ENCODE results near the gene ZMIZ1.
"Not testable (repeated sequence)": the region's sequence is repeated elsewhere in the genome, so short reads cannot be mapped to it uniquely, and the experiment has no call there.

ZMIZ1 gene

DNA sequence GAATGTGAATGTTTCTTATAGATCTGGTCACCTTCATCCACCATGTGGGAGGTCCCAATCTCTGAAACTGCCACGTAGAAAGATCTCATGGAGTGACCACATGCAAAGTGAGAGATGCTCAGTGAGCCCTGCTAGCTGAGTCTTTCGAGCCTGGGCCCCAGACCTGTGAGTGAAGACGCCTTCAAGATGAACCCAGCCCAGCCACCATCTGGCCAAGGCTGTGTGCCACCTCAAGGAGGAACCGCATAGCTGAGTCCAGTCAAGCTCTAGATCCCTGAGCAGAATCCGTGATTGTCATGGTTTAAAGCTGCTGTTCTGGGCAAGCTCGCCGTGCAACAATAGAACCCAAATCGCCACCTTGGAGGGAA lies 258.3 kb downstream of the ZMIZ1 start:
- H3K4me1 ChIP-seq (ENCODE audit: control insufficient read depth in 1 of 2, insufficient read depth in 2 of 2, low read length in 2 of 2) = peaks cover 8 to 12% of the 10 kb centered on the region in 2 donors
- H3K9me3 ChIP-seq (ENCODE audit: control insufficient read depth in 1 of 2, low read length in 2 of 2) = no peaks in the 10 kb centered on the region
- H3K27me3 ChIP-seq (ENCODE audit: control insufficient read depth in 1 of 2, insufficient read depth in 2 of 2, low read length in 2 of 2) = no peaks in the 10 kb centered on the region
- no peak overlapping the region for H3K27ac ChIP-seq (ENCODE audit: low read depth, low read length)
- H3K9ac ChIP-seq (ENCODE audit: low read depth in 1 of 2, low read length in 2 of 2) = no peak overlapping the region
- no peaks in the 10 kb centered on the region for H3K36me3 ChIP-seq (ENCODE audit: control insufficient read depth in 1 of 2, insufficient read depth in 2 of 2, low read length in 2 of 2)
- no peak overlapping the region for H3K4me3 ChIP-seq (ENCODE audit: low read depth in 1 of 2, low read length in 2 of 2)

DNA sequence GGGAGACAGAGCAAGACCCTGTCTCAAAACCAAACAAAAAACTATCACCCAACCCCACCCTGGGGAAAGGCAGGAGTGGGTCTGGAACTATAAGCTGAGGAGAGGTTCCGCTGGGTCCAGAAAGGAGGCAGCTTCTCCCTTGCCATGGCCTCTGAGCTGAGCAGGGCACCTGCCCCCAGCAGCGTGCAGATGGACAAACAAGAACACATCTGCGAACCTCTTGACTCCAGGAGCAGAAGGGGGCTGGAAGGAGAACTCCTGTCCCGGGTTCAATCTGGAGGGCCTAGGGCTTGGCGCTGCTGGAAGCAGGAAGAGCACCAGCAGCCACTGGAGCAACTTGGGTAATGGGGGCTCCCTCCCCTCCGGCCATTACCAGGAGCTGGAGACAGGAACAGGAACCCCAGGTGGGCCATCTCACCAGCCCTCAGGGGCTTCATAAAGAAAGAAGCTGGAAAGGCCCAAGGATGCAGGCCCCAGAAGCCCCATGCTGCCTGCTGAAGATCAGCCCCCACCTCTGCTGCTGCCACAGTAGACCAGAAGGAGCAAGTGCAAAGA lies 259.5 kb downstream of the ZMIZ1 start:
- H3K27me3 ChIP-seq (ENCODE audit: control insufficient read depth in 1 of 2, insufficient read depth in 2 of 2, low read length in 2 of 2) = no peaks in the 10 kb centered on the region
- H3K4me3 ChIP-seq (ENCODE audit: low read depth in 1 of 2, low read length in 2 of 2) = no peak overlapping the region
- H3K9me3 ChIP-seq (ENCODE audit: control insufficient read depth in 1 of 2, low read length in 2 of 2) = no peaks in the 10 kb centered on the region
- no peak overlapping the region for H3K27ac ChIP-seq (ENCODE audit: low read depth, low read length)
- no peak overlapping the region for H3K9ac ChIP-seq (ENCODE audit: low read depth in 1 of 2, low read length in 2 of 2)
- H3K36me3 ChIP-seq (ENCODE audit: control insufficient read depth in 1 of 2, insufficient read depth in 2 of 2, low read length in 2 of 2) = no peaks in the 10 kb centered on the region
- H3K4me1 ChIP-seq (ENCODE audit: control insufficient read depth in 1 of 2, insufficient read depth in 2 of 2, low read length in 2 of 2) = peaks cover 4 to 8% of the 10 kb centered on the region in 2 donors

DNA sequence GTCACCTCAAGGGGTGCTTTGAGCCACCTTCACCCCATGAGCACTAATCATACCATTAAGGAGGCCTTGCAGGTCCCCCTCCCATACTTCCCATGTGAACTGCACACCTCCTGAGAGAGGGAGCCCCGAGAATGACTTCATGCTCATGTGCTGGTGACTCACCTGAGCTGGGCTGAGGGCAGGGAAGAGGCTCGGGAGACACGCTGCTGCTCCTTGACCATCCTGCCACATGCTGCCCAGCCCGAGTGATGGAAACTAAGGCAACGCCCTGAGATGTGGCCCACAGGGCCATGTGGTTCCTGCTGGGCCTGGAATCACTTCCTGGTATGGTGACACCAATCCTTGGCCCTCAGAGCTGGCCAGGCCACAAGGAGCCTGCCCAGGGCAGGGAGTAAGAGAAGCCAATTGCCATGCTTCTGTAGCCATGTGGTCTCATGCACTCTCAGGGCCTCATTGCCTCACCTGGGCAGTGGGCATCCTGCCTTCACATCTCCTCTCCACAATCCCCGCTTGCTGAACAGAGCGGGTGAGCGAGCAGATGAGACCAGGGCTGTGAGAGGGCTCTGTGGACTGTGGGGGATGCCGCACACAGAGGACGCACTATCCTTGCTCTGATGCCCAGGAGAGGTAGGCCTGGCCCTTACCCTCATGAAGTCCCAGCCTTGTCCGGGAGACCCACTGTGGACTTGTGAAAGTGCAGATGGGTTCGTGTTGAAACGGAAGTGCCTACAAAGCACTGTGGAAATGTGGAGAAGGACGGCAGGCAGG lies 260.2 kb downstream of the ZMIZ1 start:
- H3K4me1 ChIP-seq (ENCODE audit: control insufficient read depth in 1 of 2, insufficient read depth in 2 of 2, low read length in 2 of 2) = peaks cover 0 to 5% of the 10 kb centered on the region in 2 donors
- no peaks in the 10 kb centered on the region for H3K36me3 ChIP-seq (ENCODE audit: control insufficient read depth in 1 of 2, insufficient read depth in 2 of 2, low read length in 2 of 2)
- H3K9ac ChIP-seq (ENCODE audit: low read depth in 1 of 2, low read length in 2 of 2) = no peak overlapping the region
- H3K27me3 ChIP-seq (ENCODE audit: control insufficient read depth in 1 of 2, insufficient read depth in 2 of 2, low read length in 2 of 2) = no peaks in the 10 kb centered on the region
- H3K9me3 ChIP-seq (ENCODE audit: control insufficient read depth in 1 of 2, low read length in 2 of 2) = no peaks in the 10 kb centered on the region
- no peak overlapping the region for H3K4me3 ChIP-seq (ENCODE audit: low read depth in 1 of 2, low read length in 2 of 2)
- no peak overlapping the region for H3K27ac ChIP-seq (ENCODE audit: low read depth, low read length)

DNA sequence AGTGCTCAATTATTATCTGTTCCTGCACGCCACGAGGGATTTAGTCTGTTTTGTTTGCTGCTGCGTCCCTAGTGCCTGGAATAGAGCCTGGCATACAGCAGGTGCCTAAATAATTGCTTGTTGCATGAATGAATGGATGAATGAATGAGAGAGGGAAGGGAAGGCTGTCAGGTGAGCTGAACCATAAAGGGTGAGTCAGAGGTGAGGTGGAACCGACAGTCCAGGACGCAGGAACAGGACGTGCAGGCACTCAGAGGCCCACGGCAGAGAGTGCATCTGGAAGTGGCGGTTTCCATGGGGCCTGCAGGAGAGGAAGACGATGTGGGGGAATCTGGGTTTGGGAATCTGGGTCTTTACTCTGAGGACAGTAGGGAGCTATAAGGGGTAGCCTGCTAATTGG lies 260.8 kb downstream of the ZMIZ1 start:
- H3K27me3 ChIP-seq (ENCODE audit: control insufficient read depth in 1 of 2, insufficient read depth in 2 of 2, low read length in 2 of 2) = no peaks in the 10 kb centered on the region
- no peaks in the 10 kb centered on the region for H3K36me3 ChIP-seq (ENCODE audit: control insufficient read depth in 1 of 2, insufficient read depth in 2 of 2, low read length in 2 of 2)
- peaks cover 0 to 5% of the 10 kb centered on the region in 2 donors for H3K4me1 ChIP-seq (ENCODE audit: control insufficient read depth in 1 of 2, insufficient read depth in 2 of 2, low read length in 2 of 2)
- H3K9me3 ChIP-seq (ENCODE audit: control insufficient read depth in 1 of 2, low read length in 2 of 2) = no peaks in the 10 kb centered on the region
- H3K27ac ChIP-seq (ENCODE audit: low read depth, low read length) = no peak overlapping the region
- no peak overlapping the region for H3K4me3 ChIP-seq (ENCODE audit: low read depth in 1 of 2, low read length in 2 of 2)
- H3K9ac ChIP-seq (ENCODE audit: low read depth in 1 of 2, low read length in 2 of 2) = no peak overlapping the region

DNA sequence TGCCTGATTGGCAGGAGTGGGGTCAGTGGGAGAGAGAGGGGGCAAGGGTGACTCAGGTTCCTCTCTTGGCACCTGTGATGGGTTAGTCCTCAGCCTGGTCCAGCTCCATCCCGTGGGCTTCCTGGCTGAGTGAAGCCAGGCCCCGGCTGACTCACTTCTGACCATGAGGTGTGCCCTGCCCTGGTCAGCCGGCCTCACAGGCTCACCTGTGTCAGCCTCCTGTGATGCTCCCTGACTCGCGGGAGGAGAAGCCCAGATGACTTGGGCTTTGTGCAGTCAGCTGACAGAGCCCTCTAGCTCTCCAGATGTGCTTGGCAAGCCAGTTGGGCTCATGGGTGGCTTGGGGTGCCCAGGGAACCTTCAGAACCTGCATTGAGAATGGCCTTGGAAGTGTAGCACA lies 262.5 kb downstream of the ZMIZ1 start:
- Histone ChIP-seq H3K27me3 (ENCODE audit: control insufficient read depth in 1 of 2, insufficient read depth in 2 of 2, low read length in 2 of 2) (no peaks in the 10 kb centered on the region), H3K4me1 (ENCODE audit: control insufficient read depth in 1 of 2, insufficient read depth in 2 of 2, low read length in 2 of 2) (peaks cover 0 to 5% of the 10 kb centered on the region in 2 donors), H3K4me3 (ENCODE audit: low read depth in 1 of 2, low read length in 2 of 2) (no peak overlapping the region), H3K9ac (ENCODE audit: low read depth in 1 of 2, low read length in 2 of 2) (no peak overlapping the region), H3K9me3 (ENCODE audit: control insufficient read depth in 1 of 2, low read length in 2 of 2) (no peaks in the 10 kb centered on the region), H3K27ac (ENCODE audit: low read depth, low read length) (no peak overlapping the region), H3K36me3 (ENCODE audit: control insufficient read depth in 1 of 2, insufficient read depth in 2 of 2, low read length in 2 of 2) (no peaks in the 10 kb centered on the region)

DNA sequence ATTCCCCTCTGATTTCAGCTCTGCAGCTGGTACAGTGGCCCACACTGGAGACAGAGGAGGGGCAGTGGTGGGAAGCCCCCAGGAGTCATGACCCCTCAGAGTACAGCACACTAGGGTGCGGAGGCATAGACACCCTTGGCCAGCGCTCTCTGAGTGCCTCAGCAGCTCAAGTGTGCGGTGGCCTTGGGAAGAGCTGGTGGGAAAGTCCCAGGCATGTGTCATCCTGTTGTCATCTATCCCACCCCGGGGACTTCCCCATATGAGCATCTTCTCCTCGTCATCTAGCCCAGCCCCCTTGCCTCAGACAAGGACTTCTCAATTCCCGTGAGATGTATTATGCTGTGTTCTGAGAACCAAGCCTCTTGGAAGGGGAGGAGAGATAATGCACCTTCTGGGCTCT lies 262.9 kb downstream of the ZMIZ1 start:
- Histone ChIP-seq H3K27ac (ENCODE audit: low read depth, low read length) (no peak overlapping the region), H3K4me3 (ENCODE audit: low read depth in 1 of 2, low read length in 2 of 2) (no peak overlapping the region), H3K27me3 (ENCODE audit: control insufficient read depth in 1 of 2, insufficient read depth in 2 of 2, low read length in 2 of 2) (no peaks in the 10 kb centered on the region), H3K9me3 (ENCODE audit: control insufficient read depth in 1 of 2, low read length in 2 of 2) (no peaks in the 10 kb centered on the region), H3K9ac (ENCODE audit: low read depth in 1 of 2, low read length in 2 of 2) (no peak overlapping the region), H3K4me1 (ENCODE audit: control insufficient read depth in 1 of 2, insufficient read depth in 2 of 2, low read length in 2 of 2) (peaks cover 0 to 5% of the 10 kb centered on the region in 2 donors), H3K36me3 (ENCODE audit: control insufficient read depth in 1 of 2, insufficient read depth in 2 of 2, low read length in 2 of 2) (no peaks in the 10 kb centered on the region)

DNA sequence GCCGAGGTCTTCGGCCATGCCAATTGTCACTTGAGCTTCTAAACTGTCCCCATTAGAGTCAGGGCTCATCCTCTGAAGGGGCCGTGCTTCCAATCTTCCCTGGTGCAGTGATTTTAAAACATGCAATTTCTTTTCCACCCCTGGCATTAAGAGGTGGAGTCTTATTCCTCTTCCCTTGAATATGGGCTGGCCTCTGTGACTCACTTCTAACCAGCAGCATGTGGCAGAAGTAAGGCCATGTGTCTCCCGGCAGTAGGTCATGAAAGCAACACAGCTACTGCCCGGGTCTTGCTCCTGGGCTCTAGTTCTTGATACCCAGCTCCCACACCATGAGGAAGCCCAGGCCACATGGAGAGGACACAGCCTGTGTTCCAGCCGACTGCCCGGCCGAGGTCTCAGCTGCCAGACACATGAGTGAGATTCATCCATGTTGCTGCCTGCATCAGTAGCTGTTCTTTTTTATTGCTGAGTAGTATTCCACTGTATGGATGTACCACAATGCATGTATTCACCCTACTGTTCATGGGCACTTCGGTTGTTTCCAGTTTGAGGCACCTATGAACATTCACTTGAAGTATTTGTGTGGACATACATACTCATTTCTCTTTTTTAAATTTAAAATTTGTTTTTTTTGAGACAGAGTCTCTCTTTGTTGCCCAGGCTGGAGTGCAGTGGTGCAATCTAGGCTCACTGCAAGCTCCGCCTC lies 264.0 kb downstream of the ZMIZ1 start:
- not testable (repeated sequence) for H3K9me3 ChIP-seq (ENCODE audit: control insufficient read depth in 1 of 2, low read length in 2 of 2); H3K4me1 ChIP-seq (ENCODE audit: control insufficient read depth in 1 of 2, insufficient read depth in 2 of 2, low read length in 2 of 2); H3K9ac ChIP-seq (ENCODE audit: low read depth in 1 of 2, low read length in 2 of 2); H3K27me3 ChIP-seq (ENCODE audit: control insufficient read depth in 1 of 2, insufficient read depth in 2 of 2, low read length in 2 of 2); H3K4me3 ChIP-seq (ENCODE audit: low read depth in 1 of 2, low read length in 2 of 2); H3K36me3 ChIP-seq (ENCODE audit: control insufficient read depth in 1 of 2, insufficient read depth in 2 of 2, low read length in 2 of 2); H3K27ac ChIP-seq (ENCODE audit: low read depth, low read length)

DNA sequence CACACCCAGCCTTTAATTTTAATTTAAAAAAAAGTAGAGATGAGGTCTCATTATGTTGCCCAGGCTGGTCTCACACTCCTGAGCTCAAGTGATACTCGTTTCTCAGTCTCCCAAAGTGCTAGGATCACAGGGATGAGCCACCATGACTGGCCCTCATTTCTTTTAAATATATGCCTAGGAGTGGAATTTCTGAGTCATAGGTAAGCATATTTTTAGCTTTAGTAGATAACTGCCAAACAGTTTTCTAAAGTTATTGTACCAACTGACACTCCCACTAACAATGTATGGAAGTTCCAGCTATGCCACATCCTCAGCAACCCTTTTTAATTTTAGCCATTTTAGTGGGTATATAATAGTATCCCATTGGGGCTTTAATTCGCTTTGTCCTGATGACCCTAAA lies 264.7 kb downstream of the ZMIZ1 start:
- H3K36me3 ChIP-seq (ENCODE audit: control insufficient read depth in 1 of 2, insufficient read depth in 2 of 2, low read length in 2 of 2) = no peaks in the 10 kb centered on the region
- peaks cover 0 to 5% of the 10 kb centered on the region in 2 donors for H3K4me1 ChIP-seq (ENCODE audit: control insufficient read depth in 1 of 2, insufficient read depth in 2 of 2, low read length in 2 of 2)
- no peaks in the 10 kb centered on the region for H3K27me3 ChIP-seq (ENCODE audit: control insufficient read depth in 1 of 2, insufficient read depth in 2 of 2, low read length in 2 of 2)
- H3K9ac ChIP-seq (ENCODE audit: low read depth in 1 of 2, low read length in 2 of 2) = no peak overlapping the region
- no peak overlapping the region for H3K27ac ChIP-seq (ENCODE audit: low read depth, low read length)
- no peak overlapping the region for H3K4me3 ChIP-seq (ENCODE audit: low read depth in 1 of 2, low read length in 2 of 2)
- no peaks in the 10 kb centered on the region for H3K9me3 ChIP-seq (ENCODE audit: control insufficient read depth in 1 of 2, low read length in 2 of 2)

DNA sequence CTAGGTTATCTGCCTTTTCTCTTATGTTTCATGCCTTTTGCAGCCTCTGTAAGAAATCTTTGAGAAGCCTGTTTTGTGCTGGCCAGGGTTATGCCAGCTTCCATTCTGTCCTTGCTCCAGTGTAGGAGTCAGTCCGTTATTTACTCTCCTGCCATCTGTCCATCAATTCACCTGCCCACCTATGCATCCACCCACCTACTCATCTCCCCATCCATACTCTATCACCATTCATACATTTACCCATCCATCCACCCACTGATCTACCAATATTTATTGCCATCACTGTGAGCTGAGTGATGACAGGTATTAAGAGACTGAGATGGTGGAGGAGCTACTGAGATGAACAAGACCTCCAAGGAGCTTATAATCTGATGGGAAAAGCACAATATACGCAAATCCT lies 265.8 kb downstream of the ZMIZ1 start:
- H3K4me1 ChIP-seq (ENCODE audit: control insufficient read depth in 1 of 2, insufficient read depth in 2 of 2, low read length in 2 of 2) = peaks cover 0 to 5% of the 10 kb centered on the region in 2 donors
- no peaks in the 10 kb centered on the region for H3K27me3 ChIP-seq (ENCODE audit: control insufficient read depth in 1 of 2, insufficient read depth in 2 of 2, low read length in 2 of 2)
- H3K36me3 ChIP-seq (ENCODE audit: control insufficient read depth in 1 of 2, insufficient read depth in 2 of 2, low read length in 2 of 2) = no peaks in the 10 kb centered on the region
- no peak overlapping the region for H3K4me3 ChIP-seq (ENCODE audit: low read depth in 1 of 2, low read length in 2 of 2)
- no peaks in the 10 kb centered on the region for H3K9me3 ChIP-seq (ENCODE audit: control insufficient read depth in 1 of 2, low read length in 2 of 2)
- no peak overlapping the region for H3K27ac ChIP-seq (ENCODE audit: low read depth, low read length)
- no peak overlapping the region for H3K9ac ChIP-seq (ENCODE audit: low read depth in 1 of 2, low read length in 2 of 2)

DNA sequence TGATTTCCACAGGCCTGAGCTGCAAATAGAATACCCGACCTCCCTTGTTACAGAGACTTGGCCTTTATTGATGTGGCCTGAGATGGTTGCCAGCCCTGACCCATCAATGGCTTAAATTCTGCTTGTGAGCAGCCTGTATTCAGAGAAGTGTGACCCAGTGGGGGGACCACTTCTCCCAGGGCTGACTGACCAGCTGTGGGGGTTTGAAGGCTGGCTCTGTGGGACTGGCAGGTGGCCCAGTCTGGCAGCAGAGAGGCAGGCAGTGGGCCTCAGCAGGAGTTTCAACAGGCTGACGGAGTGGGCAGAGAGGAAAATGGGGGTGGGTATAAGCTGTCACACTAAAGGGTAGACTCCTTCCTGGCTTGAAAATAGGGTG lies 266.3 kb downstream of the ZMIZ1 start:
- peaks cover 0 to 5% of the 10 kb centered on the region in 2 donors for H3K4me1 ChIP-seq (ENCODE audit: control insufficient read depth in 1 of 2, insufficient read depth in 2 of 2, low read length in 2 of 2)
- H3K27me3 ChIP-seq (ENCODE audit: control insufficient read depth in 1 of 2, insufficient read depth in 2 of 2, low read length in 2 of 2) = no peaks in the 10 kb centered on the region
- no peak overlapping the region for H3K27ac ChIP-seq (ENCODE audit: low read depth, low read length)
- no peaks in the 10 kb centered on the region for H3K9me3 ChIP-seq (ENCODE audit: control insufficient read depth in 1 of 2, low read length in 2 of 2)
- H3K36me3 ChIP-seq (ENCODE audit: control insufficient read depth in 1 of 2, insufficient read depth in 2 of 2, low read length in 2 of 2) = no peaks in the 10 kb centered on the region
- no peak overlapping the region for H3K4me3 ChIP-seq (ENCODE audit: low read depth in 1 of 2, low read length in 2 of 2)
- no peak overlapping the region for H3K9ac ChIP-seq (ENCODE audit: low read depth in 1 of 2, low read length in 2 of 2)
